H9 (cell line): ENCODE measurements around the gene RAB3C. TPM values are rescaled to one million over a fixed set of nuclear protein-coding genes. Genes with fewer than 3 reads are reported as not detected.

Experiments used
- DNase-seq: peaks from one replicate; pipeline ENCODE4 v3.0.0-alpha.2; 2017
- H2AFZ ChIP-seq: one replicate; pipeline ENCODE4 v1.6.1; 2013; ENCODE audit warnings: mild to moderate bottlenecking, low read length, control low read depth, moderate library complexity
- H2AK5ac ChIP-seq: 2 replicates; pipeline ENCODE4 v1.6.1; 2013; ENCODE audit warnings: low read length, control low read depth, mixed read lengths; ENCODE audit not compliant: insufficient read length
- H2BK120ac ChIP-seq: one replicate; pipeline ENCODE4 v1.6.1; 2013; ENCODE audit warnings: low read depth, mild to moderate bottlenecking, low read length, control low read depth, inconsistent platforms; ENCODE audit not compliant: poor library complexity, severe bottlenecking
- H2BK12ac ChIP-seq: 2 replicates; pipeline ENCODE4 v1.6.1; 2013; ENCODE audit warnings: low read length, control low read depth, mixed read lengths, low read depth; ENCODE audit not compliant: insufficient read length
- H2BK15ac ChIP-seq: 2 replicates; pipeline ENCODE4 v1.6.1; 2013; ENCODE audit warnings: low read depth, low read length, control low read depth
- H2BK20ac ChIP-seq: one replicate; pipeline ENCODE4 v1.6.1; 2013; ENCODE audit warnings: low read depth, mild to moderate bottlenecking, low read length, control low read depth, inconsistent platforms; ENCODE audit not compliant: poor library complexity, severe bottlenecking
- H2BK5ac ChIP-seq: 2 replicates; pipeline ENCODE4 v1.6.1; 2013; ENCODE audit warnings: low read length, control low read depth, mixed read lengths; ENCODE audit not compliant: insufficient read length
- H3K14ac ChIP-seq: 2 replicates; pipeline ENCODE4 v1.6.1; 2013; ENCODE audit warnings: low read length, control low read depth; ENCODE audit not compliant: insufficient read depth
- H3K18ac ChIP-seq: 2 replicates; pipeline ENCODE4 v1.6.1; 2013; ENCODE audit warnings: low read depth, mild to moderate bottlenecking, mixed read lengths, low read length, control low read depth; ENCODE audit not compliant: insufficient read length
- H3K23ac ChIP-seq: 2 replicates; pipeline ENCODE4 v1.6.1; 2013; ENCODE audit warnings: low read length, control low read depth, mixed read lengths, low read depth; ENCODE audit not compliant: insufficient read length
- H3K23me2 ChIP-seq: 2 replicates; pipeline ENCODE4 v1.6.1; 2013; ENCODE audit warnings: low read depth, mild to moderate bottlenecking, mixed read lengths, low read length, control low read depth; ENCODE audit not compliant: insufficient read length, poor library complexity, severe bottlenecking
- H3K27ac ChIP-seq: 2 replicates; pipeline ENCODE4 v1.5.1; 2013; ENCODE audit warnings: low read length, control low read depth, mixed read lengths, low read depth; ENCODE audit not compliant: insufficient read length
- H3K27me3 ChIP-seq: 2 replicates; pipeline ENCODE4 v1.6.1; 2013; ENCODE audit warnings: low read length, control low read depth, inconsistent platforms; ENCODE audit not compliant: insufficient read depth
- H3K4ac ChIP-seq: 2 replicates; pipeline ENCODE4 v1.6.1; 2013; ENCODE audit warnings: low read depth, mild to moderate bottlenecking, control low read depth, inconsistent platforms, low read length, moderate library complexity
- H3K4me1 ChIP-seq: 2 replicates; pipeline ENCODE4 v1.6.1; 2013; ENCODE audit warnings: low read length, control low read depth, inconsistent platforms; ENCODE audit not compliant: insufficient read depth
- H3K4me2 ChIP-seq: 2 replicates; pipeline ENCODE4 v1.6.1; 2013; ENCODE audit warnings: low read length, control low read depth, mixed read lengths; ENCODE audit not compliant: insufficient read length, insufficient read depth
- H3K56ac ChIP-seq: 2 replicates; pipeline ENCODE4 v1.6.1; 2013; ENCODE audit warnings: low read depth, mild to moderate bottlenecking, mixed read lengths, low read length, control low read depth; ENCODE audit not compliant: insufficient read length
- H3K79me1 ChIP-seq: 2 replicates; pipeline ENCODE4 v1.6.1; 2013; ENCODE audit warnings: low read depth, mild to moderate bottlenecking, moderate library complexity, low read length, control low read depth, inconsistent platforms; ENCODE audit not compliant: insufficient read depth, poor library complexity, severe bottlenecking
- H3K79me2 ChIP-seq: 2 replicates; pipeline ENCODE4 v1.6.1; 2013; ENCODE audit warnings: low read length, control low read depth, inconsistent platforms; ENCODE audit not compliant: insufficient read depth
- H3K9ac ChIP-seq: 2 replicates; pipeline ENCODE4 v1.6.1; 2013; ENCODE audit warnings: low read length, control low read depth, mixed read lengths; ENCODE audit not compliant: insufficient read length; ENCODE audit errors: extremely low read depth
- H3K9me3 ChIP-seq: one replicate; pipeline ENCODE4 v1.6.1; 2013; ENCODE audit warnings: low read depth, low read length, inconsistent platforms; ENCODE audit not compliant: control insufficient read depth
- H3T11ph ChIP-seq: one replicate; pipeline ENCODE4 v1.6.1; 2013; ENCODE audit warnings: mild to moderate bottlenecking, low read length, control low read depth, inconsistent platforms
- H4K20me1 ChIP-seq: one replicate; pipeline ENCODE4 v1.6.1; 2013; ENCODE audit not compliant: control insufficient read depth, insufficient read length, insufficient read depth
- H4K5ac ChIP-seq: 2 replicates; pipeline ENCODE4 v1.6.1; 2013; ENCODE audit warnings: low read depth, mild to moderate bottlenecking, mixed read lengths, low read length, control low read depth; ENCODE audit not compliant: insufficient read length
- H4K8ac ChIP-seq: replicated peaks from 2 replicates; pipeline ENCODE4 v1.6.1; 2013; ENCODE audit warnings: low read length, control low read depth, mixed read lengths, low read depth; ENCODE audit not compliant: insufficient read length
- H4K91ac ChIP-seq: 2 replicates; pipeline ENCODE4 v1.6.1; 2013; ENCODE audit warnings: low read depth, mild to moderate bottlenecking, moderate library complexity, mixed read lengths, low read length, control low read depth; ENCODE audit not compliant: insufficient read length
- H3K27ac Mint-ChIP-seq, 3 experiments: 2 replicates in 2 of 3; 3 replicates in 1 of 3; pipeline ENCODE4 v1.8.0; 2020 to 2021; ENCODE audit warnings: mixed read lengths in 3 of 3, mild to moderate bottlenecking in 1 of 3, moderate library complexity in 1 of 3
- H3K27me3 Mint-ChIP-seq: 2 replicates; pipeline ENCODE4 v1.8.0; 2021; ENCODE audit warnings: low read depth, mild to moderate bottlenecking, moderate library complexity, mixed read lengths
- H3K36me3 Mint-ChIP-seq, 3 experiments: 2 replicates in 2 of 3; 3 replicates in 1 of 3; pipeline ENCODE4 v1.8.0; 2020 to 2021; ENCODE audit warnings: low read depth in 3 of 3, mixed read lengths in 3 of 3; ENCODE audit not compliant: insufficient read depth in 1 of 3
- H3K4me1 Mint-ChIP-seq, 2 experiments: 2 replicates each; pipeline ENCODE4 v1.8.0; 2020; ENCODE audit warnings: mixed read lengths in 2 of 2
- H3K4me3 Mint-ChIP-seq, 2 experiments: 2 replicates in 1 of 2; 3 replicates in 1 of 2; pipeline ENCODE4 v1.8.0; 2020 to 2021; ENCODE audit warnings: mild to moderate bottlenecking in 2 of 2, mixed read lengths in 2 of 2, moderate library complexity in 1 of 2
- H3K9me3 Mint-ChIP-seq, 2 experiments: 2 replicates in 1 of 2; 3 replicates in 1 of 2; pipeline ENCODE4 v1.8.0; 2020; ENCODE audit warnings: mild to moderate bottlenecking in 2 of 2, mixed read lengths in 2 of 2, moderate library complexity in 1 of 2
- WGBS: extraction: QIAGEN DNeasy Blood & Tissue Kit; methylation state at CpG from one replicate; pipeline ENCODE4 v1.1.7; 2013; ENCODE audit warnings: missing lambda C conversion rate, low lambda C conversion rate, mixed read lengths; ENCODE audit not compliant: insufficient read length; ENCODE audit errors: extremely low coverage; 5-methylcytosine and 5-hydroxymethylcytosine counted together
- total RNA-seq: library from RNA; stranded (reverse); gene quantifications from 2 replicates; pipeline ENCODE4 v1.2.1, GENCODE V29; 2021
- TF ChIP-seq, protein P1 (sequence below): fragments of 200-600 bp; sonication (generic); conservative IDR thresholded peaks from 3 replicates; pipeline ENCODE4 v1.8.0; 2021; ENCODE audit warnings: antibody characterized with exemption, mild to moderate bottlenecking

RAB3C gene
- total RNA-seq, 1 experiment from 2014 or later = 16.3 TPM

- H3K23ac ChIP-seq = no peak overlapping the region
- no peak overlapping the region for H4K8ac ChIP-seq
- H4K91ac ChIP-seq = no peak overlapping the region
- H2BK20ac ChIP-seq = no peak overlapping the region
- Mint-ChIP-seq H3K9me3 (no peaks in the 10 kb centered on the region), H3K4me1 (no peaks in the 10 kb centered on the region), H3K4me3 (no peak overlapping the region), H3K27me3 (no peaks in the 10 kb centered on the region), H3K27ac (no peak overlapping the region), H3K36me3 (no peaks in the 10 kb centered on the region)
- H3K27me3 ChIP-seq = no peaks in the 10 kb centered on the region
- no peaks in the 10 kb centered on the region for H3K4me1 ChIP-seq
- no peak overlapping the region for H3K4ac ChIP-seq
- H3K79me1 ChIP-seq = no peaks in the 10 kb centered on the region
- no peak for DNase-seq
- H3K27ac ChIP-seq = no peak overlapping the region
- WGBS = no CpG with 5 or more reads among the region's 2 CpGs
- H2BK5ac ChIP-seq = no peak overlapping the region
- H2BK120ac ChIP-seq = no peak overlapping the region
- H3K56ac ChIP-seq = no peak overlapping the region
- no peaks in the 10 kb centered on the region for H4K20me1 ChIP-seq
- no peak overlapping the region for H2AK5ac ChIP-seq
- no peak overlapping the region for H3T11ph ChIP-seq
- no peak overlapping the region for H4K5ac ChIP-seq
- TF ChIP-seq, protein P1, sequence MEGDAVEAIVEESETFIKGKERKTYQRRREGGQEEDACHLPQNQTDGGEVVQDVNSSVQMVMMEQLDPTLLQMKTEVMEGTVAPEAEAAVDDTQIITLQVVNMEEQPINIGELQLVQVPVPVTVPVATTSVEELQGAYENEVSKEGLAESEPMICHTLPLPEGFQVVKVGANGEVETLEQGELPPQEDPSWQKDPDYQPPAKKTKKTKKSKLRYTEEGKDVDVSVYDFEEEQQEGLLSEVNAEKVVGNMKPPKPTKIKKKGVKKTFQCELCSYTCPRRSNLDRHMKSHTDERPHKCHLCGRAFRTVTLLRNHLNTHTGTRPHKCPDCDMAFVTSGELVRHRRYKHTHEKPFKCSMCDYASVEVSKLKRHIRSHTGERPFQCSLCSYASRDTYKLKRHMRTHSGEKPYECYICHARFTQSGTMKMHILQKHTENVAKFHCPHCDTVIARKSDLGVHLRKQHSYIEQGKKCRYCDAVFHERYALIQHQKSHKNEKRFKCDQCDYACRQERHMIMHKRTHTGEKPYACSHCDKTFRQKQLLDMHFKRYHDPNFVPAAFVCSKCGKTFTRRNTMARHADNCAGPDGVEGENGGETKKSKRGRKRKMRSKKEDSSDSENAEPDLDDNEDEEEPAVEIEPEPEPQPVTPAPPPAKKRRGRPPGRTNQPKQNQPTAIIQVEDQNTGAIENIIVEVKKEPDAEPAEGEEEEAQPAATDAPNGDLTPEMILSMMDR = no peak
- no peaks in the 10 kb centered on the region for H3K23me2 ChIP-seq
- no peak overlapping the region for H3K9ac ChIP-seq
- no peaks in the 10 kb centered on the region for H3K9me3 ChIP-seq
- H3K79me2 ChIP-seq = no peaks in the 10 kb centered on the region
- no peak overlapping the region for H3K4me2 ChIP-seq
- H3K18ac ChIP-seq = no peak overlapping the region
- H2BK12ac ChIP-seq = no peak overlapping the region
- H3K14ac ChIP-seq = no peak overlapping the region
- H2BK15ac ChIP-seq = no peak overlapping the region
- no peak overlapping the region for H2AFZ ChIP-seq
These were observed 274.7 kb downstream of the RAB3C start for GRCh38 chr5:58857609-58858008.
